AG09309 (cell line): Measurements from ENCODE around the gene ARNT2.
"Not testable (repeated sequence)": the region's sequence is repeated elsewhere in the genome, so short reads cannot be mapped to it uniquely, and the experiment has no call there.

ENCODE experiments used
- DNase-seq: peaks from one replicate; pipeline ENCODE4 v3.0.0-alpha.2; 2010; ENCODE audit warnings: low read depth
- H3K4me3 ChIP-seq: 2 replicates; pipeline ENCODE4 v1.5.1; 2011; ENCODE audit warnings: mild to moderate bottlenecking, low read depth, low read length, moderate library complexity; ENCODE audit not compliant: control insufficient read depth
- TF ChIP-seq, protein P1 (sequence below): IDR thresholded peaks from 2 replicates; pipeline ENCODE4 v1.5.1; 2011; ENCODE audit warnings: mild to moderate bottlenecking, low read depth, low read length, inconsistent platforms; ENCODE audit not compliant: insufficient read depth, control insufficient read depth; ENCODE audit errors: missing control alignments

Gene ARNT2

DNA sequence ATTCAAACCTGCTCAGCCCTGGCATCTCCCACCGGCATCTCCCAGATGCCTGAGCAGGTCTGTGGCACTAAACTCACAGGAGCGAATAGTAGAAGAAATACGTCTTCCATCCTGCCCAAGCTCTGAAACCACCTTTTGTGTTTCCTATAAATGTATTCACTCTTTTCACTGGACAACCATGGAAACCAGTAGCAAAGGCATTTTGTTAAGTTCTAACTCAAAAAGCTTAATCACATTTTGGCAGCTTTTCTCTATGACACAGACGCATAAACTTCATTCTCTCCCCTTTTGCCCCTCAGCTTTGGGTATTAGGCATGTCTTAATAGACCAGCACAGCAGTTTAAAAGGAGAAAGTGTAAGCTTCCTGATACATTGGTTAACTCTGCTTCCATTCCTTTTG is 24.5 kb upstream of the ARNT2 start:
- DNase-seq = no peak
- TF ChIP-seq, protein P1, sequence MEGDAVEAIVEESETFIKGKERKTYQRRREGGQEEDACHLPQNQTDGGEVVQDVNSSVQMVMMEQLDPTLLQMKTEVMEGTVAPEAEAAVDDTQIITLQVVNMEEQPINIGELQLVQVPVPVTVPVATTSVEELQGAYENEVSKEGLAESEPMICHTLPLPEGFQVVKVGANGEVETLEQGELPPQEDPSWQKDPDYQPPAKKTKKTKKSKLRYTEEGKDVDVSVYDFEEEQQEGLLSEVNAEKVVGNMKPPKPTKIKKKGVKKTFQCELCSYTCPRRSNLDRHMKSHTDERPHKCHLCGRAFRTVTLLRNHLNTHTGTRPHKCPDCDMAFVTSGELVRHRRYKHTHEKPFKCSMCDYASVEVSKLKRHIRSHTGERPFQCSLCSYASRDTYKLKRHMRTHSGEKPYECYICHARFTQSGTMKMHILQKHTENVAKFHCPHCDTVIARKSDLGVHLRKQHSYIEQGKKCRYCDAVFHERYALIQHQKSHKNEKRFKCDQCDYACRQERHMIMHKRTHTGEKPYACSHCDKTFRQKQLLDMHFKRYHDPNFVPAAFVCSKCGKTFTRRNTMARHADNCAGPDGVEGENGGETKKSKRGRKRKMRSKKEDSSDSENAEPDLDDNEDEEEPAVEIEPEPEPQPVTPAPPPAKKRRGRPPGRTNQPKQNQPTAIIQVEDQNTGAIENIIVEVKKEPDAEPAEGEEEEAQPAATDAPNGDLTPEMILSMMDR = no peak
- H3K4me3 ChIP-seq = no peak overlapping the region

DNA sequence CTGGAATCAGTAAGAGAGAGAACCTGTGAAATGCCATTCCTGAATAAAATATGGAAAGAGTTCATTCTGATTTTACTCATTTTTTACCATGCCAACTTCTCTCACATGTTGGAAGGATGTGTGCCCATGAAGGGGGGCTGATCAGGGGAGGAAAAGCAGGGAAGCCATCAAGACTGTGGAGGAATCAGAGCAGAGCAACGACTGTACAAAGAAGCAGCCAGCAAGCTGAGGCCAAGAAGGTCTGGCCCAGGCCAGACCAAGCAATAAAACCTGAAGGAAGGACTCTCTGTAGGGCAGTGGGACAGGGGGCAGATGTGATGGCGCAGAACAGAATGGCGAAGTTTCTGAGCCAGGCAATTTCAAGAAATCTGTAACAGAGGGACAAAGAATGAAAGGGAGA is 24.0 kb upstream of the ARNT2 start:
- TF ChIP-seq, protein P1 = no peak
- no peak for DNase-seq
- no peak overlapping the region for H3K4me3 ChIP-seq

DNA sequence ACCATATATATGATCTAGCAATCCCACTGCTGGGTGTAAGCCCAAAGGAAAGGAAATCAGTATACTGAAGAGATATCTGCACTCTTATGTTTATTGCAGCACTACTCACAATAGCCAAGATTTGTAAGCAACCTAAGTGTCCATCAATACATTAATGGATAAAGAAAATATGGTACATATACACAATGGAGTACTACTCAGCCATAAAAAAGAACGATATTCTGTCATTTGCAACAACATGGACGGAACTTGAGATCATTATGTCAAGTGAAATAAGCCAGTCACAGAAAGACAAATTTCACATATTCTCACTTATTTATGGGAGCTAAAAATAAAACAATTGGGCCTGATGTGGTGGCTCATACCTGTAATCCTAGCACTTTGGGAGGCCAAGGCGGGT is 21.9 kb upstream of the ARNT2 start:
- TF ChIP-seq, protein P1 = no peak
- no peak overlapping the region for H3K4me3 ChIP-seq
- no peak for DNase-seq

DNA sequence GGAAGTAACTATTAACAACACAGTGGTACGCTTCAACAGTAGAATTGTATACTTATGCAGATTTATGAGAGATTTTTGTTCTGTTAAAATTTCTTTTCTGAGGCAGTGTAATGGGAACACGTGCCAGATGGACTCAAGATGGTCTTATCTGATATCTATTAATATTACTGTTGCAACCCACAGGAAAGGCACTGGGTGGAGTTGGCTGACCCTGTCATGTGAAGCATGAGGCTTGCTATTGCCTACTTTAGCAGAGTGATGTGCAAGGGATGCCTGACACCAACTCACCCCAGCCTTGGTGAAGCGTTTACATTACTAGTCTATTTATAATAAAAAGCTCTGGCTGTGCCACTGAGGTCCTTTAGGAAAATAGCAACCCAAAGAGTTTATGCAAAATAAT is 19.8 kb upstream of the ARNT2 start:
- no peak overlapping the region for H3K4me3 ChIP-seq
- TF ChIP-seq, protein P1 = no peak
- DNase-seq = no peak

DNA sequence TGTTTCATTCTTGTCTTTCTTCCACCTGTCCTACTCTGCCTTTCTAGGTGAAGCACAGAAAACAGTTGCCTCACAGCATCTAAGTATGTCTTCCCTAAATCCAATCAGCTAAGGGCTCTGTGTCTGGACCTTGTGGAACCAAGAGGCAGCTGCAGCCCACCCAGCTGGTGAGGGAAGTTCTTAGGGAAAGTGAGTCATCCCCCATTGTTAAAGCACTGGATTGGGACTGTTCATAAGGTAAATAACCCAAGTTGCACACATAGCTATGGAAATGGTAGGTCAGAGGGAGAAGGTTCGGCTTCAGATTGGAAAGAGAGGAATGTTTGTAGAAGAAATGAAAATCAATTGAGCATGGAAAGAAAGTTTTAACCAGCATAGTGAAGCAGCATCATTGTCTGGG is 18.0 kb upstream of the ARNT2 start:
- TF ChIP-seq, protein P1 = no peak
- H3K4me3 ChIP-seq = no peak overlapping the region
- no peak for DNase-seq

DNA sequence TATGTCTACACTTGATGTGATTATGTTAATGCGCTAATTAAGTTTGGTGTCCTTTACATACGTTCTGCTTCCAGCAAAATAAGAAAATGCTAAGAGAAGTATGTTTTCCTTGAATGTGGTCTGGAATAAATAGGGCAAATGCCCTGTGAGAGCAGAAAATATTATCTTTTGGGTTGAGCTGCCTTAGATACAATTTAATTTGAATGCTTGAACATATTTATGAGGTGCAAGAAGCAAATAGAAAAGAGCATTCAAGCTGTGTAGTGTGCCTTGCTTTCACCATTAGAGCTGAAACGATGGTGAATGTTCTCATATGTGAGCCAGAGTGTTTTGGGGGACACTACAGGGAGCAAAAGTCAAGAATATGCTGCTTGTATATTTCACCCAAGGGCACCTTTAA is 15.9 kb upstream of the ARNT2 start:
- TF ChIP-seq, protein P1 = no peak
- H3K4me3 ChIP-seq = no peak overlapping the region
- DNase-seq = no peak

DNA sequence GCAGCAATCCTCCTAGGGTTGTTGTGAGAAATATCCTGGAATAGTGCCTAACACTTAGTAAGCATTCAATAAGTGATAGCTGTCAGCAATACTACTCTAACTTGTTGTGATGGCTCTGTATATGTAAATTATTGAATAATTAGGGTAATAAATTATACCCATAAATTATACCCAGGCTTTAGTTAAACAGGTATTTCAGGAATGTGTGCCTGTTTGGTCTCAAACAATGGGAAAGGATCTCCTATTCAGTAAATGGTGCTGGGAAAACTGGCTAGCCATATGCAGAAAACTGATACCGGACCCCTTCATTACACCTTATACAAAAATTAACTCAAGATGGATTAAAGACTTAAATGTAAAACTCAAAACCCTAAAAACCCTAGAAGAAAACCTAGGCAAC is 14.8 kb upstream of the ARNT2 start:
- TF ChIP-seq, protein P1 = no peak
- DNase-seq = no peak
- no peak overlapping the region for H3K4me3 ChIP-seq

DNA sequence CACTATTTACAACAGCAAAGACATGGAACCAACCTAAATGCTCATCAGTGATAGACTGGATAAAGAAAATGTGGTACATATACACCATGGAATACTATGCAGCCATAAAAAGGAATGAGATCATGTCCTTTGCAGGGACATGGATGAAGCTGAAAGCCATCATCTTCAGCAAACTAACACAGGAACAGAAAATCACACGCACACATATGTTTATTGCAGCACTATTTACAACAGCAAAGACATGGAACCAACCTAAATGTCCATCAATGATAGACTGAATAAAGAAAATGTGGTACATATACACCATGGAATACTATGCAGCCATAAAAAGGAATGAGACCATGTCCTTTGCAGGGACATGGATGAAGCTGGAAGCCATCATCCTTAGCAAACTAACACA is 13.2 kb upstream of the ARNT2 start:
- DNase-seq, H3K4me3 ChIP-seq: not testable (repeated sequence)
